K562 (cell line): Measurements from ENCODE around the gene NABP1. TPM values are rescaled to one million over a fixed set of nuclear protein-coding genes. Genes with fewer than 3 reads are reported as not detected.
A peak's percentile ranks its signal among the peaks of the same experiment; 100 is the strongest.

Experiments
- COPS2 ChIP-seq: fragments of 450-650 bp; conservative IDR thresholded peaks from 2 replicates; pipeline ENCODE4 v1.6.1; 2016; ENCODE audit warnings: mild to moderate bottlenecking, moderate library complexity
- FOXA1 ChIP-seq: fragments of 450-650 bp; IDR thresholded peaks from 2 replicates; pipeline ENCODE4 v1.6.1; 2016; ENCODE audit warnings: mild to moderate bottlenecking, borderline replicate concordance
- HMG20A ChIP-seq: fragments of 450-650 bp; formaldehyde crosslinking; conservative IDR thresholded peaks from 2 replicates; pipeline ENCODE4 v1.4.0; 2020; ENCODE audit warnings: mild to moderate bottlenecking, mixed read lengths
- ILF3 ChIP-seq: fragments of 450-650 bp; IDR thresholded peaks from 2 replicates; pipeline ENCODE4 v1.6.1; 2018; ENCODE audit warnings: antibody characterized with exemption, mild to moderate bottlenecking, moderate library complexity, borderline replicate concordance
- KAT7 ChIP-seq: sonication (generic); formaldehyde crosslinking; IDR thresholded peaks from 2 replicates; pipeline ENCODE4 v1.8.0; 2022; ENCODE audit warnings: missing genetic modification reagents, mild to moderate bottlenecking, borderline replicate concordance
- PYGO2 ChIP-seq: fragments of 450-650 bp; IDR thresholded peaks from 2 replicates; pipeline ENCODE4 v1.6.1; 2016; ENCODE audit warnings: mild to moderate bottlenecking, missing genetic modification characterization, moderate library complexity, missing compliant biosample characterization
- RAD21 ChIP-seq, 2 experiments: fragments of 250-450 bp in 1 of 2; fragments of 450-650 bp in 1 of 2; sonication (Bioruptor Pico) in 1 of 2; formaldehyde crosslinking in 1 of 2; IDR thresholded peaks in 1 of 2; conservative IDR thresholded peaks in 1 of 2; 2 replicates each; pipeline versions ENCODE4 v1.4.0 to v1.8.0; 2020 to 2022; ENCODE audit warnings: mild to moderate bottlenecking in 2 of 2, moderate library complexity in 1 of 2
- SIX5 ChIP-seq, 2 experiments: IDR thresholded peaks; 2 replicates each; pipeline ENCODE4 v1.6.1; 2011; ENCODE audit warnings: low read length in 2 of 2, borderline replicate concordance in 1 of 2, low read depth in 1 of 2, mild to moderate bottlenecking in 1 of 2, moderate library complexity in 1 of 2; ENCODE audit not compliant: insufficient read depth in 1 of 2
- SRF ChIP-seq, 2 experiments: fragments of 250-450, 450-650 bp in 1 of 2; sonication (Bioruptor Pico) in 1 of 2; sonication (generic) in 1 of 2; formaldehyde crosslinking; IDR thresholded peaks; 2 replicates each; pipeline versions ENCODE4 v1.5.0 to v1.5.1; 2020 to 2022; ENCODE audit warnings: mild to moderate bottlenecking in 1 of 2, missing genetic modification reagents in 1 of 2
- YY1 ChIP-seq, 3 experiments: IDR thresholded peaks; 2 replicates each; pipeline ENCODE4 v1.6.1; 2011; ENCODE audit warnings: low read length in 2 of 3, mild to moderate bottlenecking in 2 of 3, moderate library complexity in 2 of 3, borderline replicate concordance in 1 of 3, control low read depth in 1 of 3, low read depth in 1 of 3; ENCODE audit not compliant: insufficient read depth in 3 of 3, insufficient replicate concordance in 2 of 3, control insufficient read depth in 1 of 3, insufficient read length in 1 of 3; ENCODE audit errors: extremely low read depth in 1 of 3
- ZNF143 ChIP-seq: sonication (generic); formaldehyde crosslinking; IDR thresholded peaks from 2 replicates; pipeline ENCODE4 v1.9.0; 2022; ENCODE audit warnings: mild to moderate bottlenecking, missing genetic modification reagents
- ZNF707 ChIP-seq: fragments of 250-450 bp; sonication (Bioruptor Pico); conservative IDR thresholded peaks from 2 replicates; pipeline ENCODE4 v1.8.0; 2022; ENCODE audit warnings: inconsistent platforms, mild to moderate bottlenecking, moderate library complexity
- polyA plus RNA-seq, 8 experiments: library from polyadenylated mRNA; depleted of rRNA in 4 of 8; stranded (reverse) in 5 of 8; unstranded in 3 of 8; fragments of >200 nt; fragmentation: Nextera tagmentation in 2 of 8; fragmentation: Illumina TruSeq in 1 of 8; extraction: Ambion mirVana in 2 of 8; extraction: Trizol in 1 of 8; gene quantifications; 2 replicates each; pipeline versions ENCODE4 v1.2.1 to v1.2.3, GENCODE V29; 2011 to 2014; ENCODE audit warnings: inconsistent platforms in 1 of 8, missing spikeins in 1 of 8
- total RNA-seq, 7 experiments: library from RNA; depleted of rRNA in 6 of 7; stranded (reverse); fragments of >200 nt in 6 of 7; fragmentation: Illumina TruSeq in 2 of 7; extraction: Trizol in 2 of 7; gene quantifications; 2 replicates each; pipeline versions ENCODE4 v1.2.1 to v1.2.3, GENCODE V29; 2011 to 2021; ENCODE audit warnings: low replicate concordance in 1 of 7
- TF ChIP-seq, protein P1 (sequence below): fragments of 250-450 bp; sonication (Bioruptor Pico); IDR thresholded peaks from 2 replicates; pipeline ENCODE4 v1.8.0; 2022; ENCODE audit warnings: inconsistent platforms, mild to moderate bottlenecking, moderate library complexity, borderline replicate concordance
- TF ChIP-seq, protein P2 (sequence below), 2 experiments: fragments of 450-650 bp in 1 of 2; sonication (generic) in 1 of 2; formaldehyde crosslinking in 1 of 2; IDR thresholded peaks; 2 replicates each; pipeline versions ENCODE4 v1.7.1 to v1.9.0; 2016 to 2022; ENCODE audit warnings: inconsistent platforms in 1 of 2, mild to moderate bottlenecking in 1 of 2, missing genetic modification reagents in 1 of 2

NABP1 gene
- total and polyA plus RNA-seq, 9 of the 15 experiments (the other 6 are each of a cell fraction or from before 2014, with no cell fraction given), result 12.8 to 44.0 (median 20.2) TPM

DNA sequence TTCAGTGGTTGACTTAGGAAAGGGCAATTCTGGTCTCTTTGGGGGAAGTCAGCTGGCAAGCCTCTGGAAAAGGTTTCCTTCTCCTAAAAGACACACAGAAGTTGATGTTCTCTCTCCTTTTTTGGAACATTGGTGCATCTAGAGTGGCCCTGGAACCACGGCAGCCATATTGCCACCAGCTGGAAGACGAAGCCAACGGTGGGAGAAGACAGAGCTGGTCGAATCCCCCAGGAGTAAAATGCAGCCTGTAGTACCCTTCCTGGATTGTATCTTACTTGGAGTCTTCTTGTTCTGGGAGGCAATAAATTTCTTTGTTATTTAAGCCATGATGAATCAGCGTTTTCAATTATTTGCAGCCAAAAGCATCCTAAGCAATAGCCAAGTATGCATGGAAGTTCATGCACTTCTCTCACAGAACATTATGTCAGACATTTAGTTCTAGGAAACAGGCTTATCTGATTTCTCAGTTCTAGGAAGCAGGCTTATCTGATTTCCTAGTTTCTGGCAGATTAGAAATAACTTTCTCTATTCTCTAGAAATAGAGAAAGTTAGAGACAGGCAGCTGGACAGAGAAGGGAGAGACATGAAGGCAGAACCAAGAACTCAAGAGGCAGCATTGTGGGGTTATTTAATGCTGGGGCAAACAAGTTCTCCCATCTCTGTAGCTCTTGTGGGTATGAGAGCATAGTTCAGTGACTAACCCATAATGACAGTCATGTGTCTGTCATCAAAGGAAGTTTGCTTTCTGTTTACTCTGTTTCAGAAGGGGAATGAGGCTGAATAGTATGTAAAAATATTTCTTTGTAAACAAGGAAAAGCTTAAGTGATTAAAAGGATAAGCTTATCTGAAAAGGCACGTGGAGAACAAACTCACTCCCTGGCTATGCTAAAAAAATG, 40.5 kb upstream of the NABP1 start (continued):
- TF ChIP-seq, protein P1, sequence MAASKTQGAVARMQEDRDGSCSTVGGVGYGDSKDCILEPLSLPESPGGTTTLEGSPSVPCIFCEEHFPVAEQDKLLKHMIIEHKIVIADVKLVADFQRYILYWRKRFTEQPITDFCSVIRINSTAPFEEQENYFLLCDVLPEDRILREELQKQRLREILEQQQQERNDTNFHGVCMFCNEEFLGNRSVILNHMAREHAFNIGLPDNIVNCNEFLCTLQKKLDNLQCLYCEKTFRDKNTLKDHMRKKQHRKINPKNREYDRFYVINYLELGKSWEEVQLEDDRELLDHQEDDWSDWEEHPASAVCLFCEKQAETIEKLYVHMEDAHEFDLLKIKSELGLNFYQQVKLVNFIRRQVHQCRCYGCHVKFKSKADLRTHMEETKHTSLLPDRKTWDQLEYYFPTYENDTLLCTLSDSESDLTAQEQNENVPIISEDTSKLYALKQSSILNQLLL (CRISPR knock-in tag), result no peak
- TF ChIP-seq ZNF707 (CRISPR knock-in tag), result no peak
- TF ChIP-seq COPS2, result no peak
- TF ChIP-seq RAD21 (CRISPR knock-in tag; conservative IDR thresholded peaks at IDR 0.05 in 1 of 2, IDR thresholded peaks at IDR 0.05 in 1 of 2), result peak in 1 of 2 experiments; percentile 21; a peak in 1 of 4 replicates
- no peak for TF ChIP-seq ILF3
- peak in 2 of 3 experiments; percentile 15 to 80 for TF ChIP-seq YY1 (IDR thresholded peaks at IDR 0.05; ENCODE audit: borderline replicate concordance in 1 of 3, control insufficient read depth in 1 of 3, extremely low read depth in 1 of 3, insufficient read depth in 3 of 3, insufficient read length in 1 of 3, insufficient replicate concordance in 2 of 3, low read depth in 1 of 3, low read length in 2 of 3)
- TF ChIP-seq SRF (CRISPR knock-in tag; IDR thresholded peaks at IDR 0.05), result no peak
- TF ChIP-seq, protein P2, sequence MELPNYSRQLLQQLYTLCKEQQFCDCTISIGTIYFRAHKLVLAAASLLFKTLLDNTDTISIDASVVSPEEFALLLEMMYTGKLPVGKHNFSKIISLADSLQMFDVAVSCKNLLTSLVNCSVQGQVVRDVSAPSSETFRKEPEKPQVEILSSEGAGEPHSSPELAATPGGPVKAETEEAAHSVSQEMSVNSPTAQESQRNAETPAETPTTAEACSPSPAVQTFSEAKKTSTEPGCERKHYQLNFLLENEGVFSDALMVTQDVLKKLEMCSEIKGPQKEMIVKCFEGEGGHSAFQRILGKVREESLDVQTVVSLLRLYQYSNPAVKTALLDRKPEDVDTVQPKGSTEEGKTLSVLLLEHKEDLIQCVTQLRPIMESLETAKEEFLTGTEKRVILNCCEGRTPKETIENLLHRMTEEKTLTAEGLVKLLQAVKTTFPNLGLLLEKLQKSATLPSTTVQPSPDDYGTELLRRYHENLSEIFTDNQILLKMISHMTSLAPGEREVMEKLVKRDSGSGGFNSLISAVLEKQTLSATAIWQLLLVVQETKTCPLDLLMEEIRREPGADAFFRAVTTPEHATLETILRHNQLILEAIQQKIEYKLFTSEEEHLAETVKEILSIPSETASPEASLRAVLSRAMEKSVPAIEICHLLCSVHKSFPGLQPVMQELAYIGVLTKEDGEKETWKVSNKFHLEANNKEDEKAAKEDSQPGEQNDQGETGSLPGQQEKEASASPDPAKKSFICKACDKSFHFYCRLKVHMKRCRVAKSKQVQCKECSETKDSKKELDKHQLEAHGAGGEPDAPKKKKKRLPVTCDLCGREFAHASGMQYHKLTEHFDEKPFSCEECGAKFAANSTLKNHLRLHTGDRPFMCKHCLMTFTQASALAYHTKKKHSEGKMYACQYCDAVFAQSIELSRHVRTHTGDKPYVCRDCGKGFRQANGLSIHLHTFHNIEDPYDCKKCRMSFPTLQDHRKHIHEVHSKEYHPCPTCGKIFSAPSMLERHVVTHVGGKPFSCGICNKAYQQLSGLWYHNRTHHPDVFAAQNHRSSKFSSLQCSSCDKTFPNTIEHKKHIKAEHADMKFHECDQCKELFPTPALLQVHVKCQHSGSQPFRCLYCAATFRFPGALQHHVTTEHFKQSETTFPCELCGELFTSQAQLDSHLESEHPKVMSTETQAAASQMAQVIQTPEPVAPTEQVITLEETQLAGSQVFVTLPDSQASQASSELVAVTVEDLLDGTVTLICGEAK (IDR thresholded peaks at IDR 0.05), result no peak
- TF ChIP-seq, protein P2 (CRISPR knock-in tag; IDR thresholded peaks at IDR 0.05), result no peak
- peak; percentile 81 for TF ChIP-seq FOXA1
- no peak; a peak in 1 of 4 replicates for TF ChIP-seq SIX5 (IDR thresholded peaks at IDR 0.05; ENCODE audit: borderline replicate concordance in 1 of 2, insufficient read depth in 1 of 2, low read depth in 1 of 2, low read length in 2 of 2)
- TF ChIP-seq HMG20A (CRISPR knock-in tag), result no peak
- no peak for TF ChIP-seq ZNF143 (CRISPR knock-in tag)
- TF ChIP-seq PYGO2 (tag), result no peak
- no peak for TF ChIP-seq KAT7 (CRISPR knock-in tag)
